ENCODE results near the gene MEGF6. TPM values are rescaled to one million over a fixed set of nuclear protein-coding genes. Genes with fewer than 3 reads are reported as not detected.

The MEGF6 gene
- total RNA-seq, 2 donors from 2014 or later = 63.1 to 63.8 TPM

GRCh38 chr1:3443807-3444206 lies 167.5 kb downstream of the MEGF6 start:
- Mint-ChIP-seq H3K4me1 (no peaks in the 10 kb centered on the region), H3K27me3 (peaks cover 39% of the 10 kb centered on the region), H3K36me3 (ENCODE audit: low read depth) (no peaks in the 10 kb centered on the region), H3K27ac (no peak overlapping the region), H3K4me3 (no peak overlapping the region)
- ATAC-seq (no peak), DNase-seq (no peak)
- H3K9me3 ChIP-seq (ENCODE audit: control insufficient read depth, low read length, poor library complexity, severe bottlenecking) = no peaks in the 10 kb centered on the region

GRCh38 chr1:3442901-3443300 lies 168.4 kb downstream of the MEGF6 start:
- no peak for ATAC-seq
- Mint-ChIP-seq H3K27ac (no peak overlapping the region), H3K4me1 (no peaks in the 10 kb centered on the region), H3K36me3 (ENCODE audit: low read depth) (no peaks in the 10 kb centered on the region), H3K27me3 (peaks cover 39% of the 10 kb centered on the region), H3K4me3 (no peak overlapping the region)
- no peaks in the 10 kb centered on the region for H3K9me3 ChIP-seq (ENCODE audit: control insufficient read depth, low read length, poor library complexity, severe bottlenecking)
- DNase-seq = no peak

- peaks cover 39% of the 10 kb centered on the region for H3K27me3 Mint-ChIP-seq
- no peak for ATAC-seq
- H3K9me3 ChIP-seq (ENCODE audit: control insufficient read depth, low read length, poor library complexity, severe bottlenecking) = no peaks in the 10 kb centered on the region
- H3K4me1 Mint-ChIP-seq = no peaks in the 10 kb centered on the region
- no peak for DNase-seq
- H3K36me3 Mint-ChIP-seq (ENCODE audit: low read depth) = no peaks in the 10 kb centered on the region
- H3K4me3 Mint-ChIP-seq = no peak overlapping the region
- no peak overlapping the region for H3K27ac Mint-ChIP-seq
Observed at GRCh38 chr1:3442331-3442730, 169.0 kb downstream of the MEGF6 start.

- Mint-ChIP-seq H3K27ac (no peak overlapping the region), H3K27me3 (peaks cover 39% of the 10 kb centered on the region), H3K4me1 (no peaks in the 10 kb centered on the region), H3K36me3 (ENCODE audit: low read depth) (no peaks in the 10 kb centered on the region), H3K4me3 (no peak overlapping the region)
- H3K9me3 ChIP-seq (ENCODE audit: control insufficient read depth, low read length, poor library complexity, severe bottlenecking) = no peaks in the 10 kb centered on the region
- ATAC-seq (no peak), DNase-seq (no peak)
Observed at GRCh38 chr1:3441880-3442279, 169.4 kb downstream of the MEGF6 start.

- ATAC-seq = no peak
- no peak for DNase-seq
- Mint-ChIP-seq H3K4me3 (no peak overlapping the region), H3K4me1 (no peaks in the 10 kb centered on the region), H3K27me3 (peaks cover 39% of the 10 kb centered on the region), H3K27ac (no peak overlapping the region), H3K36me3 (ENCODE audit: low read depth) (no peaks in the 10 kb centered on the region)
- H3K9me3 ChIP-seq (ENCODE audit: control insufficient read depth, low read length, poor library complexity, severe bottlenecking) = no peaks in the 10 kb centered on the region
Observed at GRCh38 chr1:3441410-3441847, 169.9 kb downstream of the MEGF6 start.

GRCh38 chr1:3440711-3441409 lies 170.4 kb downstream of the MEGF6 start:
- DNase-seq = no peak
- Mint-ChIP-seq H3K27me3 (peaks cover 39% of the 10 kb centered on the region), H3K27ac (no peak overlapping the region), H3K36me3 (ENCODE audit: low read depth) (no peaks in the 10 kb centered on the region), H3K4me3 (no peak overlapping the region), H3K4me1 (no peaks in the 10 kb centered on the region)
- ATAC-seq = no peak
- no peaks in the 10 kb centered on the region for H3K9me3 ChIP-seq (ENCODE audit: control insufficient read depth, low read length, poor library complexity, severe bottlenecking)

GRCh38 chr1:3440300-3440681 lies 171.0 kb downstream of the MEGF6 start:
- ATAC-seq (no peak), DNase-seq (no peak)
- Mint-ChIP-seq H3K36me3 (ENCODE audit: low read depth) (no peaks in the 10 kb centered on the region), H3K27ac (no peak overlapping the region), H3K4me3 (no peak overlapping the region), H3K27me3 (peaks cover 39% of the 10 kb centered on the region), H3K4me1 (no peaks in the 10 kb centered on the region)
- H3K9me3 ChIP-seq (ENCODE audit: control insufficient read depth, low read length, poor library complexity, severe bottlenecking) = no peaks in the 10 kb centered on the region

Other genes with a start within 250 kb of the MEGF6 start
- gene ARHGEF16, start 156.8 kb downstream of the MEGF6 start, total RNA-seq = under 1 TPM in 1 of 2 donors, not detected in 1; 0.10 TPM
- gene TPRG1L, start 13.5 kb upstream of the MEGF6 start, total RNA-seq = 10 to 100 TPM; 30.3 to 34.9 TPM
- gene WRAP73, start 38.6 kb upstream of the MEGF6 start, total RNA-seq = 10 to 100 TPM; 24.8 to 25.9 TPM
- under 1 TPM in 1 of 2 donors, not detected in 1; 0.31 TPM for gene TP73, start 41.0 kb upstream of the MEGF6 start, total RNA-seq
- not detected for gene CCDC27, start 140.9 kb upstream of the MEGF6 start, total RNA-seq
- gene SMIM1, start 161.2 kb upstream of the MEGF6 start, total RNA-seq = 1 to 10 TPM in 1 of 2 donors, under 1 TPM in 1; 0.75 to 1.5 TPM
- gene LRRC47, start 185.0 kb upstream of the MEGF6 start, total RNA-seq = 10 to 100 TPM; 35.1 to 37.9 TPM
- 10 to 100 TPM; 33.0 to 34.6 TPM for gene CEP104, start 245.7 kb upstream of the MEGF6 start, total RNA-seq
- gene DFFB, start 246.0 kb upstream of the MEGF6 start, total RNA-seq = 10 to 100 TPM; 14.9 to 15.3 TPM